Neutrophil (primary cell): Measurements from ENCODE around the gene KCNJ12.

Source experiments
- H3K27ac ChIP-seq: fragments of 200-600 bp; sonication (generic); 2 replicates; pipeline ENCODE4 v1.5.1; 2016; ENCODE audit warnings: mild to moderate bottlenecking, moderate library complexity
- H3K27me3 ChIP-seq: fragments of 200-600 bp; sonication (generic); 2 replicates; pipeline ENCODE4 v1.6.0; 2016; ENCODE audit warnings: mild to moderate bottlenecking
- H3K36me3 ChIP-seq: fragments of 200-600 bp; sonication (generic); 2 replicates; pipeline ENCODE4 v1.5.1; 2017
- H3K4me1 ChIP-seq, 2 experiments: fragments of 200-600 bp in 1 of 2; sonication (generic) in 1 of 2; 1 replicate in 1 of 2; 2 replicates in 1 of 2; pipeline versions ENCODE4 v1.5.1 to v1.6.1; 2013 to 2016; ENCODE audit warnings: low read depth in 1 of 2, low read length in 1 of 2, mild to moderate bottlenecking in 1 of 2, moderate library complexity in 1 of 2; ENCODE audit not compliant: control insufficient read depth in 1 of 2, insufficient read depth in 1 of 2
- H3K4me3 ChIP-seq, 2 experiments: fragments of 200-600 bp in 1 of 2; sonication (generic) in 1 of 2; 1 replicate in 1 of 2; 2 replicates in 1 of 2; pipeline ENCODE4 v1.5.1; 2013 to 2016; ENCODE audit warnings: low read depth in 1 of 2, low read length in 1 of 2, mild to moderate bottlenecking in 1 of 2, moderate library complexity in 1 of 2
- H3K9me3 ChIP-seq: fragments of 200-600 bp; sonication (generic); 2 replicates; pipeline ENCODE4 v1.5.1; 2016
- TF ChIP-seq, protein P1 (sequence below): fragments of 200-600 bp; sonication (generic); IDR thresholded peaks from 2 replicates; pipeline ENCODE4 v1.5.1; 2016; ENCODE audit warnings: antibody characterized with exemption

Gene KCNJ12

DNA sequence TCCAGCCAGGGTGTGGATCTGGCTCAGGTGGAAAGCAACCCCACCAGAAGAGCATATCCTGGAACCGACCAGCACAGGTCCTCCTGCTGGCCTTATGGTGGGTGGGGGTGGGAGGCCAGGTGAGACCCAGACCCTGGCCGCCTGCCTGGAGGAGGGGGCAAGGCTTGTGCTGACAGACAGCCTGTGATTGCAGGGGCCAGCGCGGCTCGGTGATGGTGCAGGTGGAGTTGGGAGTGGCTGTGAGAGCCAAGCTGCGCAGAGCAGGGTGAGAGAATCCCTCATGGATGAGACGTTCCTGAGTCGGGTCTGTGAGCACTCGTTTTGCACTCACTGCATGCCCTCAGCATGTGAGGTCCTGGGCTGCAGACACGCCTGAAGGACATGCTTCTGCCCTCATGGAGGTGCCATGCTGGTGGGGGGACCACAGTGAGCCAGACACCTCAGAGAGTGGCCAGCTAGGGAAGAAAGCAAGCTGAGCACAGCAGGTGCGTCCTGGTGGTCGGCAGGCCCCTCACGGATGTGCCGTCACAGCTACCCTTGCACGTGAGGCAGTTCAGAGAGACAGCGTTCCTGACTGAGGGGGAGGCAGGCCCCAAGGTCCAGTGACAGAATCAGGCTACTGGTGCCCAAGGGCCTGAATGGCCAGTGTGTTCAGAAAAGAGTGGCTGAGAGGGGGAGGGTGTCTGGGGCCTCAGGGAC is 3.8 kb upstream of the KCNJ12 start:
- no peak overlapping the region for H3K4me3 ChIP-seq
- TF ChIP-seq, protein P1, sequence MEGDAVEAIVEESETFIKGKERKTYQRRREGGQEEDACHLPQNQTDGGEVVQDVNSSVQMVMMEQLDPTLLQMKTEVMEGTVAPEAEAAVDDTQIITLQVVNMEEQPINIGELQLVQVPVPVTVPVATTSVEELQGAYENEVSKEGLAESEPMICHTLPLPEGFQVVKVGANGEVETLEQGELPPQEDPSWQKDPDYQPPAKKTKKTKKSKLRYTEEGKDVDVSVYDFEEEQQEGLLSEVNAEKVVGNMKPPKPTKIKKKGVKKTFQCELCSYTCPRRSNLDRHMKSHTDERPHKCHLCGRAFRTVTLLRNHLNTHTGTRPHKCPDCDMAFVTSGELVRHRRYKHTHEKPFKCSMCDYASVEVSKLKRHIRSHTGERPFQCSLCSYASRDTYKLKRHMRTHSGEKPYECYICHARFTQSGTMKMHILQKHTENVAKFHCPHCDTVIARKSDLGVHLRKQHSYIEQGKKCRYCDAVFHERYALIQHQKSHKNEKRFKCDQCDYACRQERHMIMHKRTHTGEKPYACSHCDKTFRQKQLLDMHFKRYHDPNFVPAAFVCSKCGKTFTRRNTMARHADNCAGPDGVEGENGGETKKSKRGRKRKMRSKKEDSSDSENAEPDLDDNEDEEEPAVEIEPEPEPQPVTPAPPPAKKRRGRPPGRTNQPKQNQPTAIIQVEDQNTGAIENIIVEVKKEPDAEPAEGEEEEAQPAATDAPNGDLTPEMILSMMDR: no peak
- H3K36me3 ChIP-seq: no peaks in the 10 kb centered on the region
- H3K27ac ChIP-seq: no peak overlapping the region
- no peaks in the 10 kb centered on the region for H3K9me3 ChIP-seq
- peaks cover 53% of the 10 kb centered on the region for H3K27me3 ChIP-seq
- H3K4me1 ChIP-seq: peaks cover 0 to 4% of the 10 kb centered on the region in 2 experiments

DNA sequence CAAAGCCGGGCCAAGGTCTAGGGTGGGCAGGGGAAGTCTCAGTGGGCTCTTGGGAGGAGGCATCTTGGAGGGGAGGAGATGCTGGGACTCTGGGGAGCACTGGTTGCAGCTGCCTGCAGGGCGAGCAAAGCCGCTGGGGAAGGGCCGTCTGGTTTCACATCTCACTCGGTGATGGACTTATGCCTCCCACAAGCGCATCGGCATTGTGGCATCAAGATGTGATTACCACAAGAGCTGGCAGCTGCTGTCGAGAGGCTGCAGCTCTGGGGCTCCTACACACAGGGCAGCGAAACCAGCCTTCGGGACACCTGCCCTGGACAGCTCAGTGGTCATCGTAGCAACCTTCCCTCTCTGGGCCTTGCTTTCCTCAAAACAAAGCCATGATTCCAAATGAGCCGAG is 3.1 kb upstream of the KCNJ12 start:
- peaks cover 60% of the 10 kb centered on the region for H3K27me3 ChIP-seq
- H3K4me1 ChIP-seq: peaks cover 0 to 4% of the 10 kb centered on the region in 2 experiments
- TF ChIP-seq, protein P1: no peak
- no peak overlapping the region for H3K27ac ChIP-seq
- no peak overlapping the region for H3K4me3 ChIP-seq
- H3K36me3 ChIP-seq: no peaks in the 10 kb centered on the region
- no peaks in the 10 kb centered on the region for H3K9me3 ChIP-seq

DNA sequence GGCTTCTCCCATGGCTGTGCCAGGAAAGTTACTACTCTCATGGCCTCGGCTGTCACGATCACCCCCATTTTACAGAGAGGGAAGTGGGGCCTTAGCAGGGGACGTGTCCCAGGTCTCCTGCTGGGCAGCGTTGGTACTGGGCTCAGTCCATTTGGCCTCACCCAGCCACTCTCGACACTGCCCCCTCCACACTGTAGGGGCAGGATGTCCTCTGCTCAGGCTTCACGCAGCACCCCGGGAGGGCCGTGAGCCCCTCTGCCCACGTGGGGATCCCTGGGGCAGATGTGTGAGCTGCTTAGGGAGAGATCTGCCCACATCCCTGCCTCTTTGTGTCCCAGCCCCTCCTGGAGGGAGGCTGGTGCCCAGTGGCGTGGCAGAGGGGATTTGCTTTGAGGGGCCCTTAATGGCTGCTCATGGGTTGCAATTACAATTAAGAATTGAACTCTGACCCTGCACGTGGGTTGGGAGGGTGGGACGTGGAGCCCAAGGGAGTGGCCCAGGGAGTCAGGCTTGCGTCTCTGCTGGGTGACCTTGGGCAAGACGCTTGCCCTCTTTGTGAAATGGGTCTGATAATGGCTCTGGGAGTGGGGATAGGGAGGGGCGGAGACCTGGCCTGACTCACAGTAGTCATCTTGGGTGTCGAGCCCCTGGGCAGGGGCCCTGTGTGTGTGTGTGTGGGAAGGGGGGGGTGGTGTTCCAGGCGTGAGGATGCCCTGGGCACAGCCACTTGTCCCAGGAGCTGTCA is 2.3 kb upstream of the KCNJ12 start:
- H3K27me3 ChIP-seq: peaks cover 68% of the 10 kb centered on the region
- H3K4me1 ChIP-seq: peaks cover 0 to 4% of the 10 kb centered on the region in 2 experiments
- H3K4me3 ChIP-seq: no peak overlapping the region
- no peaks in the 10 kb centered on the region for H3K36me3 ChIP-seq
- no peak overlapping the region for H3K27ac ChIP-seq
- TF ChIP-seq, protein P1: no peak
- no peaks in the 10 kb centered on the region for H3K9me3 ChIP-seq

DNA sequence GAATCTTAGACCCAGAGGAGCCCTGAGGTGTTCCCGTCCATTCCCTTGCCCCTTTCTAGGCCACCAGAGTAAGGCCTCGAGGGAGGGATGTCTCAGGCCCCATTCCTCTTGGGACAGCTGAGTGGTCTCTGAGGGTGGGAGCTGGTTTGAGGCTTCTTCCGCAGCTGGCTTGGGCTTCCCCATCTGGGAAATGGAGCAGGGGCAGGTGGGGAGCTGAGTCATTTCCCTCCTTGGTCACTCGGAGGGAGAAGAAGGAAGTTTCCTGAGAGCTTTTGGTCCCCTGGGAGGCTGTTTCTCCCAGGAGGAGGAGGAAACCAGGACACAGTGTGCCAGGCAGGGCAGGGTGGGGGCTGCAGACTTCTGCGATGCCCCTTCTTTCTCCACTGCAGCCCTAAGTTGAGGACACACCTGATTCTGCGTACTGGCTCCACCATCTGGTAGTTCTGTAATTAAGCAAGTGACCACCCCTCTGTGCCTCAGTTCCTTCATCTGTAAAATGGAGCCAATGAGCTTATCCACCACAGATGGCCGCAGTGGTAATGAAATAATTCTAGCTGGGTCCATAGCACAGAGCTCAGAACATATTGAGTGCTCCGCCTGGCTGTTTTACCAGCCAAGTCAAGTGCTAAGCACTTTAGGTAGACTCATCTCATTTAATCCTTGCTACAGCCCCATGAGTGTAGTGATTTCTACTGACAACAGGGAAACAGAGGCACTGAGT is 1.6 kb upstream of the KCNJ12 start:
- H3K27me3 ChIP-seq: peaks cover 75% of the 10 kb centered on the region
- TF ChIP-seq, protein P1: no peak
- H3K4me1 ChIP-seq: peaks cover 0 to 4% of the 10 kb centered on the region in 2 experiments
- H3K9me3 ChIP-seq: no peaks in the 10 kb centered on the region
- H3K36me3 ChIP-seq: no peaks in the 10 kb centered on the region
- H3K27ac ChIP-seq: no peak overlapping the region
- H3K4me3 ChIP-seq: no peak overlapping the region

DNA sequence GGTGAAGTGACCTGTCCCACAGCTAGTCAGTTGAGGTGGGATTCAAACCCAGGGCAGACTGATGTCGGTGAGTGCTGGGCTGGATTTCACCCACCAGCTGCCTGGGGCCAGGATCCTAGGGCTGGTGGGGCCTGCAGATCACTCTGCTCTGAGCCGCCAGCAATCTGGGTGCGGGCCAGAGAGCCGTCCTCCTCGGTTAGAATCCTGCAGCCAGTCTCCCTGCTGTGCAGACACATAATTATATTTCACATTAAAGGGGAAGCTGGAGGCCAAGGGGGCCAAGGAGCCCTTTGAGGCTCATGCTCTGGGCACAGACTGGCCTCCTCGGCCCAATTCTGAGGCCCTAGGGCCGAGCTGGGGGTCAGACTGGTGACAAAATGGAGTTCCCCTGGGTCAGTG is 996 bp upstream of the KCNJ12 start:
- TF ChIP-seq, protein P1: no peak
- H3K27me3 ChIP-seq: peaks cover 77% of the 10 kb centered on the region
- H3K36me3 ChIP-seq: no peaks in the 10 kb centered on the region
- no peak overlapping the region for H3K27ac ChIP-seq
- peaks cover 0 to 4% of the 10 kb centered on the region in 2 experiments for H3K4me1 ChIP-seq
- no peak overlapping the region for H3K4me3 ChIP-seq
- no peaks in the 10 kb centered on the region for H3K9me3 ChIP-seq
